ENCODE data around the gene NMRAL1.

Gene NMRAL1

DNA sequence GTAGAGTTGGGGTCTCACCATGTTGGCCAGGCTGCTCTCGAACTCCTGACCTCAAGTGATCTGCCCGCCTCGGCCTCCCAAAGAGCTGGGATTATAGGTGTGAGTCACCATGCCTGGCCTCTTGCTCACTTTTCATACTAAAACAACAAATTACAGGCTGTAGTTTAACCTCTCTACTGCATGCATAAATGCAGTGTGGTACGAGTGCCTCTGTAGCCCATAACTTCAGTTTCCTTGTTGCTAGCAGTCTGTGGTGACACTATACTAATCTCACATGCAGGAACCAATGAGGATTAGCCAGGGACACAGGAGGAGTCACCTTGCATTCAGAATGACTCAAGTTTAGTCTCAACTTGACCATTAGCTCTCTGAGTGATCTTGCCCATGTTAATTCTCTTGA lies 21.9 kb upstream of the NMRAL1 start:
- H3K4me3 Mint-ChIP-seq: no peak overlapping the region
- DNase-seq (no peak), ATAC-seq (replicated peaks) (no peak)
- H3K9me3 Mint-ChIP-seq: no peaks in the 10 kb centered on the region
- H3K4me1 Mint-ChIP-seq (ENCODE audit: low read depth in 2 of 2): peaks cover 36 to 68% of the 10 kb centered on the region in 2 donors
- H3K27ac Mint-ChIP-seq: peak overlapping the region in 1 of 2 donors; percentile 93
- H3K27me3 Mint-ChIP-seq: no peaks in the 10 kb centered on the region
- peaks cover 12% of the 10 kb centered on the region for H3K36me3 Mint-ChIP-seq (ENCODE audit: insufficient read depth)

DNA sequence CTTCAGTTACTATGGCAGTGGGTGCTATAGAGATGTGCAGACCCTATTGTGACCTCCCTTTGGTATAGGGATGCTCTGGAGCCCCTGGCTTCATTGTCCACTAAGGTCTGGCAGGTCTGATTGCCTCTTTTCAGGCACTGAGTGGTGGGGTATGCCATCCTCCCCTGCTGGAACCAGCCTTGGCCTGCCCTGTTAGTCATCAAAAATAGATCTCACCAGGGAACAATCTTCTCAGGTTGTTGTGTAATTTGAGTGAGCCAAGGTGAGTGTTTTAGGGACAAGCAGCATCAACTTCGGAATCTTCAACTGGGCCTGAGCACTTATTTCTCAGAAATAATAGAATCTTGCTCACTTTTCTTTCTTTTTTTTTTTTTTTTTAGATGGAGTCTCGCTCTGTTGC lies 21.3 kb upstream of the NMRAL1 start:
- H3K36me3 Mint-ChIP-seq (ENCODE audit: insufficient read depth): peaks cover 16% of the 10 kb centered on the region
- no peaks in the 10 kb centered on the region for H3K27me3 Mint-ChIP-seq
- DNase-seq: no peak
- ATAC-seq (replicated peaks): no peak
- peaks cover 35 to 65% of the 10 kb centered on the region in 2 donors for H3K4me1 Mint-ChIP-seq (ENCODE audit: low read depth in 2 of 2)
- H3K9me3 Mint-ChIP-seq: no peaks in the 10 kb centered on the region
- H3K4me3 Mint-ChIP-seq: no peak overlapping the region
- peak overlapping the region in 1 of 2 donors; percentile 93 for H3K27ac Mint-ChIP-seq

DNA sequence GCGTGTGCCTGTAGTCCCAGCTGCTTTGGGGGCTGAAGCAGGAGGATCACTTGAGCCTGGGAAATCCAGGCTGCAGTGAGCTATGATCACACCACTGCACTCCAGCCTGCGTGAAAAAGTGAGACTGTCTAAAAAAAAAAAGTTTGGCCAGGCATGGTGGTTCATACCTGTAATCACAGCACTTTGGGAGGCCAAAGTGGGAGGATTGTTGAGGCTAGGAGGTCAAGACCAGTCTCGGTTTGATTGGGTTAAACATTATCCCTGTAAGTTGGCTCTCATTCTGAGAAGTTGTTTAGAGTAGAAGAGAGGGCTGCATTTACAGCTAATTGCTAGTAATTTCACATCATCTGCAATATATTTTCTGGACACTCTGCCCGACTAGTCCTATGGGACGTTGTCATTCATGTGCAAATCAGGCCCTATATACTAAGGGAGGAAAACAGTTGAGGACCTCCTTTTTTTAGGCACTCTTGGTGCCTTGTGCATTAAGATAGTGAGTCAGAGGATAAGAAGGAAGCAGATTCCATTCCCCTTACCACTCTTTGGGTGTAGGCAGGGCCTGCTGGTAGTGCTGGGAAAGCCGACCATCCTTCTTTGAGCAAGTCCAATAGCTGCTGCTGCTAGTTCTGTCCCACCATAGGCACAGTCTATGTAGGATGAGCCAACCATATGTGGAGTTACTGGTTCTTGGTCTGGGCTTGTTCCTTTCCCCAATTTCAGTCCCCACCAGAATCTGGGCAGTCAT lies 20.5 kb upstream of the NMRAL1 start:
- ATAC-seq (replicated peaks) (no peak), DNase-seq (no peak)
- Mint-ChIP-seq H3K27ac (peak overlapping the region; percentile 93 to 94), H3K4me1 (ENCODE audit: low read depth in 2 of 2) (peaks cover 28 to 68% of the 10 kb centered on the region in 2 donors), H3K36me3 (ENCODE audit: insufficient read depth) (peaks cover 18% of the 10 kb centered on the region), H3K27me3 (no peaks in the 10 kb centered on the region), H3K9me3 (no peaks in the 10 kb centered on the region), H3K4me3 (peak overlapping the region in 1 of 2 donors; percentile 31)

DNA sequence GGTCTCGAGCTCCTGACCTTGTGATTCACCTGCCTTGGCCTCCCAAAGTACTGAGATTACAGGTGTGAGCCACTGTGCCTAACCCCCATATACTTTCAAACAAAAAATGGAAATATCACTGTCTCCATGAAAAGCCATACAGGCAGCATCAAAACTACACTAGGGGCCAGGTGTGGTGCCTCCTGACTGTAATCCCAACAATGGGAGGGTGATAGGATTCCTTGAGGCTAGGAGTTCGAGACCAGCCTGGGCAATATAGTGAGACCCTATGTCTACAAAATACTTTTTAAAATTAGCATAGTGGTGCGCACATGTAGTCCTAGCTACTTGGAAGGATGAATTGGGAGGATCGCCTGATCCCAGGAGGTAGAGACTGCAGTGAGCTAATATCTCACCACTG lies 17.5 kb upstream of the NMRAL1 start:
- peaks cover 29% of the 10 kb centered on the region for H3K36me3 Mint-ChIP-seq (ENCODE audit: insufficient read depth)
- H3K27me3 Mint-ChIP-seq: no peaks in the 10 kb centered on the region
- no peak for ATAC-seq (replicated peaks)
- no peak overlapping the region for H3K4me3 Mint-ChIP-seq
- no peaks in the 10 kb centered on the region for H3K9me3 Mint-ChIP-seq
- H3K4me1 Mint-ChIP-seq (ENCODE audit: low read depth in 2 of 2): peaks cover 43 to 64% of the 10 kb centered on the region in 2 donors
- DNase-seq: no peak
- H3K27ac Mint-ChIP-seq: peak overlapping the region; percentile 69 to 94

DNA sequence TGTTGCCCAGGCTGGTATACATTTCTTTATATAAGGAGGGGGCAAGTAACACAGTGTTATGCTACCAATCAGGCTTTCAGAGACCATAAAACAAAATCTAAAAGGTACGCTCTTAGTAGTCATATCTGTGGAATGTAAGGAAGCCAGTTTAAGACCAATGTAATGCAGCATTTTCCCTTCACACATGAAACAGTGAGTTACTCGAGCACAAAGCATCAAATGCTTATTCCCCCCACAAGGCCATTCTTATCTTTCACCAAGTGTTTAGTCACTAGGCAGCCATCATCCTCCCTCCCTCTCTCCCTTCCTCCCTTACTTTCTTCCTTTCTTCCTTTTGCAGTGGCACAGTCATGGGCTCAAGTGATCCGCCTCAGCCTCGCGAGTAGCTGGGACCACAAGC lies 14.6 kb upstream of the NMRAL1 start:
- H3K27ac Mint-ChIP-seq: peak overlapping the region; percentile 93 to 94
- peaks cover 37 to 53% of the 10 kb centered on the region in 2 donors for H3K4me1 Mint-ChIP-seq (ENCODE audit: low read depth in 2 of 2)
- ATAC-seq (replicated peaks): no peak
- H3K9me3 Mint-ChIP-seq: no peaks in the 10 kb centered on the region
- H3K27me3 Mint-ChIP-seq: no peaks in the 10 kb centered on the region
- H3K4me3 Mint-ChIP-seq: peak overlapping the region; percentile 68 to 77
- peaks cover 53% of the 10 kb centered on the region for H3K36me3 Mint-ChIP-seq (ENCODE audit: insufficient read depth)
- no peak for DNase-seq

DNA sequence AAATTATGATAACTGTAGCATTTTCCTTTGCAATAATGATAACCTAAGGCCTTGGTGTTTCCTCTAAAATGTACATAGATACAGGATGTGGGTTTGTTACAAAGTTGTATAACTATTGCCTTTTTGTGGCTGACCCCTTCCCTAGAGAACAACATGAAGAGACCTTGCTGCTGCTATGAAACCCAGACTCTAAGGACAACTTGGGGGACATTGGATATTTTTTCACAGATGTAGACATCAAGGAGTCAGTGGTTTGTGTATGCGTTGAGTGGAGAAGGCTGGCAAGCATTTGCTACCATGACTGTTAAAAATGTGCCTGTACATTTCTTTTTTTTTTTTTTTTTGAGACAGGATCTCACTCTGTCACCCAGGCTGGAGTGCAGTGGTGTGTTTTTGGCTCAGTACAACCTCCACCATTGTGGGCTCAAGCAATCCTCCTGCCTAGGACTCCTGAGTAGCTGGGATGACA lies 14.1 kb upstream of the NMRAL1 start:
- peaks cover 58% of the 10 kb centered on the region for H3K36me3 Mint-ChIP-seq (ENCODE audit: insufficient read depth)
- peaks cover 36 to 48% of the 10 kb centered on the region in 2 donors for H3K4me1 Mint-ChIP-seq (ENCODE audit: low read depth in 2 of 2)
- H3K27me3 Mint-ChIP-seq: no peaks in the 10 kb centered on the region
- peak overlapping the region; percentile 93 to 94 for H3K27ac Mint-ChIP-seq
- peak; percentile 87 for ATAC-seq (replicated peaks)
- peak overlapping the region; percentile 68 to 77 for H3K4me3 Mint-ChIP-seq
- no peaks in the 10 kb centered on the region for H3K9me3 Mint-ChIP-seq
- peak in 2 of 3 experiments; percentile 20 to 35 for DNase-seq

DNA sequence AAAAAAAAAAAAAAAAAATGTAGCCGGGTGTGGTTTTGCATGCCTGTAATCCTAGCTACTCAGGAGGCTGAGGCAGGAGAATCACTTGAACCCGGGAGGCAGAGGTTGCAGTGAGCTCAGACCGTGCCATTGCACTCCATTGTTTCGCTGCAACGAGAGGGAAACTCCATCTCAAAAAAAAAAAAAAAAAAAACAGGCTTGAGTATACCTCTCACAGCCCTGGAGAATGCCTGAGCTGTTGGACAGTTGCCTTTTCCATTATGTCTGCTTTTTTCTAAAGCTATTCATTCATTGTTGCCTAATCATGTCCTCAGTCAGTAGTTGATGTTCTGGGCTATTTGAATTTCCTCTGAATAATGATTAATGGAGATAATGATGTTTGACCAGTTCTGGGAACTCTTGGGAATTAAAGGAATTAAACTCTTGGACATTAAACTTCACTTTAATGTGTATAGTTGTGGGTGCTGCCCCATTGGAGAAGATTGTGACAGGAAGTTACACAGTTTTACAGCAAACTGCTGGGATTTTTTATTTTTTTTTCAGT lies 13.6 kb upstream of the NMRAL1 start:
- no peak for DNase-seq
- H3K36me3 Mint-ChIP-seq (ENCODE audit: insufficient read depth): peaks cover 61% of the 10 kb centered on the region
- H3K4me1 Mint-ChIP-seq (ENCODE audit: low read depth in 2 of 2): peaks cover 33 to 46% of the 10 kb centered on the region in 2 donors
- peak overlapping the region; percentile 93 to 94 for H3K27ac Mint-ChIP-seq
- peak overlapping the region; percentile 68 to 77 for H3K4me3 Mint-ChIP-seq
- no peaks in the 10 kb centered on the region for H3K27me3 Mint-ChIP-seq
- peak; percentile 48 for ATAC-seq (replicated peaks)
- H3K9me3 Mint-ChIP-seq: no peaks in the 10 kb centered on the region

DNA sequence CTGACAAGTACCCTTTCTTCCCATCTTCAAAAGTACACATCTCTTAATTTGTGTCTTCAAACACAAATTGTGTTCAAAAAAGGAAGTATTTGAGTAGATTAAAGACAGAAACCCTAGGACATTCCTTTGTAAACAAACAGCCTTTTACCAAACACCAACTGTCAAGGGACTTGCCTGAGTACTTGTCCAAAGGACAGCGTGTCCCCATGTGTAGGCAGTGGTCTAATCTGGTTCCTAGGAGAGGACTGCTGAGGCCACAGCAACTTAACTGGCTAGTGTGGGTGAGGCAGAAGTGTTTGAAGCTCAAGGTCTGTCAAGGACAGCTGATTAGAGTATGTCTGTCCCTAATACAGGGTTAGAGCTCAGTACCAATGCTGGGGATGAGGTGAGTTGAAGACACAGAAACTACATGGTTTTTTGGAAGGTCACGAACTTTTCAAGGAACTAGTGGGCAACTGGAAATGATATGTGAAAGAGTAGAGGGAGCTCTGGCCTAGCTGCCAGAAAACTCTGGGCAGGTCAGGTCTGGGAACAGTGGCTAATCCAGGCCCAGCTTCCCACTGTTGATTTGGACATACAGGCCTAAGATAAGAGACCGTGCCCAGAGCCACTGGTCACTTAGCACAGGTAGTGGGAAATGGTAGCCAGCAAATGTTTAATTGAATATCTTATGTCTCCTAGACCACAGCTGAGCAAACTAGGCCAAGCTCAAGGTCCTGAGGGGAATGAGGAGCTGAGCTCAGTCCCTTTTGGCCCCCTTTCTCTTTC lies 11.9 kb upstream of the NMRAL1 start:
- no peak for ATAC-seq (replicated peaks)
- peaks cover 43 to 63% of the 10 kb centered on the region in 2 donors for H3K4me1 Mint-ChIP-seq (ENCODE audit: low read depth in 2 of 2)
- H3K27me3 Mint-ChIP-seq: no peaks in the 10 kb centered on the region
- peak overlapping the region; percentile 37 to 68 for H3K4me3 Mint-ChIP-seq
- no peaks in the 10 kb centered on the region for H3K9me3 Mint-ChIP-seq
- DNase-seq: no peak
- H3K36me3 Mint-ChIP-seq (ENCODE audit: insufficient read depth): peaks cover 59% of the 10 kb centered on the region
- H3K27ac Mint-ChIP-seq: peak overlapping the region; percentile 80 to 94

DNA sequence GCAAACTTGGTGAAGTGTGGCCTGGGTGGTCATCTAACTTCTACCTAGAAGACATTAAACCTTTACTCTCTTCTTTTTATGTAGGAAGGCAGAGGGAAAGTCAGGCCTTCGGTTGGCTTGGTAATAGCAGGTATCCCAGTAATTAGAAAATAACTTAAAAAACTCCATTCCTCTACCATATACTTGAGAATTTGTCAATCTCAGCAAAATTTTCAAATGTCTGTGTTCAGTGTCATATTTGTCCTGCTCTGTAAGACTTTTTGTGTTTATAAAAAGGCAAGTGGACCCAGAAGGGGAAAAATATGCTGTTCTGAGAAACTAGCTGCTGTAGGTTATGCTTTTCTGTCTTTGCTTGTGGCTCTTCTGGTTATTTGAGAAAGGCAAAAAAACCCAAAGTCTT lies 7.5 kb upstream of the NMRAL1 start:
- Mint-ChIP-seq H3K9me3 (no peaks in the 10 kb centered on the region), H3K36me3 (ENCODE audit: insufficient read depth) (peaks cover 55% of the 10 kb centered on the region), H3K27ac (peak overlapping the region; percentile 4 to 88), H3K4me3 (peak overlapping the region in 1 of 2 donors; percentile 11), H3K27me3 (no peaks in the 10 kb centered on the region), H3K4me1 (ENCODE audit: low read depth in 2 of 2) (peaks cover 31 to 49% of the 10 kb centered on the region in 2 donors)
- no peak for ATAC-seq (replicated peaks)
- DNase-seq: no peak

DNA sequence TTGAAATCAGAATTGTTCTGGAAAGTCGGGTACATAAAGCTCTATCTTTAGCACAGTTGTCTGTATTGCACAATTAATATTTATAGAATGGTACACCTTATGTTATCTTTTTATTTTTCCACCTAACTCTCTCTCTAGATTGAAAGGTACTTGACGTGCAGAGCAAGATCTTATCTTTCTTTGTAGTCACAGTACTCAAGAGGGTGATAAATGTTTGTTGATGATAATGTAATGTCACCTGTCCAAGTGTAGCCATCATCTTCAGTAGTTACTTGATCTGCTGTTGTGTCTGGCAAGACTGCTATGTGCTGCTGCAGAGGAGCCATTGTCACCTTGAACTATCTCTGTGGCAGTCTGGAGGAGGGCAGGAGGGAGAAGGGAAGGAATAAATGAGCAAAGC lies 7.1 kb upstream of the NMRAL1 start:
- ATAC-seq (replicated peaks) (no peak), DNase-seq (no peak)
- Mint-ChIP-seq H3K4me3 (peak overlapping the region; percentile 1 to 11), H3K27me3 (no peaks in the 10 kb centered on the region), H3K9me3 (no peaks in the 10 kb centered on the region), H3K36me3 (ENCODE audit: insufficient read depth) (peaks cover 51% of the 10 kb centered on the region), H3K27ac (peak overlapping the region; percentile 4 to 88), H3K4me1 (ENCODE audit: low read depth in 2 of 2) (peaks cover 31 to 49% of the 10 kb centered on the region in 2 donors)

DNA sequence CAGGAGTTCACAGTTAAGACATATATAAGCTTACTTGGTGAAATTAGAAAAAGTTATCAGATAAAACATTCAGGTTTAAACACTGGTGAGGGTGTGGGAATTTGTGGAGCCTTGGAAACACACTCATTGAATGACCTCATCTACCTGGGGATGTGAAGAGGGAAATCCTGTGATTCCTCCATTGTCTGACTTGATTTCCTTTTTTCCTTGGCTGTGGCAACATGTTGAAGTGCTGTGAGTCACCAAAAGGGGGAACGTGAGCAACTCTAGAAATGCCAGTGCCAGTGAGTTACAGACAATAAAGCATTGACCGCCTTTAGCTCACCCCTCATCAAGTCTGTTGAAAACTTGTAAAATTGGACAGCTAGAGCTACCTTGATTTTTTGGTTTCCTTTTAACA lies 3.5 kb upstream of the NMRAL1 start:
- DNase-seq: no peak
- no peak for ATAC-seq (replicated peaks)
- Mint-ChIP-seq H3K9me3 (no peaks in the 10 kb centered on the region), H3K27me3 (no peaks in the 10 kb centered on the region), H3K4me3 (peak overlapping the region; percentile 90), H3K27ac (peak overlapping the region; percentile 89 to 95), H3K4me1 (ENCODE audit: low read depth in 2 of 2) (peaks cover 34 to 44% of the 10 kb centered on the region in 2 donors), H3K36me3 (ENCODE audit: insufficient read depth) (peaks cover 22% of the 10 kb centered on the region)

DNA sequence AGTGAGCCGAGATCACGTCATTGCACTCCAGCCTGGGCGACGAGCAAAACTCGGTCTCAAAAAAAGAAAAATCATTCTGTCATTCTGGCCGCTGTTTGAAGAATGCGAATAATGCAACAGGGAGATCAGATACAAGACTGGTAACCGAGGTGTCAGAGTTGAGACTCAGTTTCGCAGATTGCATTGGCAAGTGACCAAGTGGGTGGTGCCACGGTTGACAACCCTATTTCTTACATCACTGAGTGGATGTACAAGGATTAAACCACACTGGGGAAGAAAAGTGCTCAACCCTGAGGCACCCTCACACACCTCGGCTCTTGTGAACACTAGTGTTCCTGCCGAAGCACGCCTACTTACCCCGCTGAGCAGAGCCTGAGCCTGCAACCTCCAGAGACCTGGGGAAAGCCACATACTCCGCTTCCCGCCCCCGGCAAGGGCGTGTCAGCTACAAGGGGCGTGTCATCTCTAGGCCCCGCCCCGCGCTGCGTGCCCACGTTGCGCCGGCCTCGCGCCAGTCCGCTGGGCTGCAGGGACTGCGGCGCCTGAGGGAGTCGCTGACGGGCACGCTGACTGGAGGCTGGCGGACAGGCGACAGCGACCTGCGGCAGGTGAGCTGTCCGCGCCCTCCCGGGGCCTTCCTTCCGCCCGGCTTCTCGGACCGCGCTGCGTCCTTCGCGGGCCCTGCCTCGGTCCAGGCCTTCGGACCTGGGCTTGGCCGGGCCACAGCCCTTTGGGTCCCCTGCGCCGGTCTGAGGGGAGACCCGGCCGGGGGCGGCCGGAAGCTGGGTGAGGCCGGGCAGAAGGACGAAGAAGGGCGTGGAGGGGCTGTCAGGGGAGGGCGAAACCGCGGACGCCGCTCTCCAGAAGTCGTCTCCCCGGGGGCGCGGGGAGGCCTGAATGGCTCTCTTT lies 1.7 kb upstream of the NMRAL1 start, which contains the start of gene HMOX2:
TSS of gene HMOX2 (plus strand) at position 519 of the 909 bp plus-strand sequence. CDS start 29,127 bp downstream, outside the sequence.
- peaks cover 27 to 35% of the 10 kb centered on the region in 2 donors for H3K4me1 Mint-ChIP-seq (ENCODE audit: low read depth in 2 of 2)
- H3K27me3 Mint-ChIP-seq: no peaks in the 10 kb centered on the region
- H3K27ac Mint-ChIP-seq: peak within 1 kb of the TSS; percentile 89 to 95
- no peaks in the 10 kb centered on the region for H3K9me3 Mint-ChIP-seq
- H3K36me3 Mint-ChIP-seq (ENCODE audit: insufficient read depth): peaks cover 22% of the 10 kb centered on the region
- H3K4me3 Mint-ChIP-seq: peak within 1 kb of the TSS; percentile 90
- ATAC-seq (replicated peaks) (peak; percentile 84), DNase-seq (peak; percentile 90 to 95 (median 95))

Data from effector memory CD8-positive, alpha-beta T cell (primary cell).